ENCODE data around the gene GBGT1.
"Not testable (repeated sequence)": the region's sequence is repeated elsewhere in the genome, so short reads cannot be mapped to it uniquely, and the experiment has no call there.

GBGT1 gene

GRCh38 chr9:133194597-133194996, 30.9 kb upstream of the GBGT1 start:
- no peak for DNase-seq

- DNase-seq = no peak
These were observed 28.3 kb upstream of the GBGT1 start for GRCh38 chr9:133191989-133192388.

GRCh38 chr9:133189826-133190225, 26.1 kb upstream of the GBGT1 start:
- DNase-seq = no peak

GRCh38 chr9:133188843-133189180, 25.1 kb upstream of the GBGT1 start:
- DNase-seq = no peak

- DNase-seq = no peak
These were observed 24.5 kb upstream of the GBGT1 start for GRCh38 chr9:133188006-133188842.

GRCh38 chr9:133187561-133188005, 23.9 kb upstream of the GBGT1 start:
- DNase-seq = no peak

- DNase-seq = no peak
These were observed 23.0 kb upstream of the GBGT1 start for GRCh38 chr9:133186736-133187135.

GRCh38 chr9:133184971-133185370, 21.3 kb upstream of the GBGT1 start:
- DNase-seq = peak; percentile 73

- no peak for DNase-seq
These were observed 18.4 kb upstream of the GBGT1 start for GRCh38 chr9:133182151-133182550.

- DNase-seq = no peak
These were observed 17.8 kb upstream of the GBGT1 start for GRCh38 chr9:133181561-133181960.

GRCh38 chr9:133180953-133181352, 17.2 kb upstream of the GBGT1 start:
- no peak for DNase-seq

GRCh38 chr9:133173056-133173455, 9.3 kb upstream of the GBGT1 start:
- no peak for DNase-seq

- no peak for DNase-seq
These were observed 7.6 kb upstream of the GBGT1 start for GRCh38 chr9:133171161-133171961.

GRCh38 chr9:133170716-133171115, 7.0 kb upstream of the GBGT1 start:
- DNase-seq = no peak

GRCh38 chr9:133169687-133170086, 6.0 kb upstream of the GBGT1 start:
- not testable (repeated sequence) for DNase-seq

- DNase-seq = no peak
These were observed 5.4 kb upstream of the GBGT1 start for GRCh38 chr9:133169102-133169501.

- no peak for DNase-seq
These were observed 4.7 kb upstream of the GBGT1 start for GRCh38 chr9:133168432-133168831.

- no peak for DNase-seq
These were observed 4.1 kb upstream of the GBGT1 start for GRCh38 chr9:133167769-133168168.

- no peak for DNase-seq
These were observed 3.5 kb upstream of the GBGT1 start for GRCh38 chr9:133167096-133167730.

- no peak for DNase-seq
These were observed 2.7 kb upstream of the GBGT1 start for GRCh38 chr9:133166392-133166791.

- DNase-seq = no peak
These were observed 1.7 kb upstream of the GBGT1 start for GRCh38 chr9:133165452-133165730.

GRCh38 chr9:133164191-133164590, 477 bp upstream of the GBGT1 start:
- no peak for DNase-seq

GRCh38 chr9:133162861-133163503, 732 bp downstream of the GBGT1 start:
- DNase-seq = no peak

All from fibroblast of skin of right biceps (primary cell).